ENCODE measurements around the gene CSH2. TPM values are rescaled to one million over a fixed set of nuclear protein-coding genes. Genes with fewer than 3 reads are reported as not detected.

The CSH2 gene
- total and polyA plus RNA-seq, 2 of the 13 experiments (the other 11 are each of a cell fraction or from before 2014, with no cell fraction given): not detected

DNA sequence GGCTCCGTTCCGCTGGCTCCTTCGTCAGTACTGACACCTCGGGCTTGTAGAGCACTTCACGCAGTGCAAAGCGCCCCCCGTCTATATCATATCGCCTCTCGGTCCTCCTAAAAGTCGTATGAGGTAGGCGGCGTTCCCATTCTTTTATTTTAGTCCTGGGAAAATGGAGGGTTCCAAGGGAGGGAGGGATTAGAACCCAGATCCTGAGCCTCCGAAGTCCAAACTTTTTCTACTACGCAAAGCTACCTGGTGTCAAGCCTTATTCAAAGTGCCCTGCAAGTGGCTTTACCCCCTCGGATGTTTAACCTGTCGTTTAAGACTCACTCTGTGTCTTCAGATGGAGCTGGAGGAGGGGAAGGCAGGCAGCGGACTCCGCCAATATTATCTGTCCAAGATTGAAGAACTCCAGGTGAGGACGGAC, 45.7 kb downstream of the CSH2 start (continued):
- TF ChIP-seq HDAC2 (CRISPR knock-in tag; IDR thresholded peaks at IDR 0.05) (no peak), ZNF614 (CRISPR knock-in tag; IDR thresholded peaks at IDR 0.05; ENCODE audit: borderline replicate concordance) (no peak), ZNF766 (CRISPR knock-in tag; IDR thresholded peaks at IDR 0.05; ENCODE audit: borderline replicate concordance) (0 out of 2 replicates have a peak, but pooled peaks have one; percentile 17), RARG (CRISPR knock-in tag; IDR thresholded peaks at IDR 0.05; ENCODE audit: low read depth) (0 out of 2 replicates have a peak, but pooled peaks have one; percentile 18), NKX3-1 (CRISPR knock-in tag; IDR thresholded peaks at IDR 0.05) (0 out of 2 replicates have a peak, but pooled peaks have one; percentile 6), ARID2 (CRISPR knock-in tag; IDR thresholded peaks at IDR 0.05; ENCODE audit: borderline replicate concordance) (0 out of 2 replicates have a peak, but pooled peaks have one; percentile 71), ZNF24 (IDR thresholded peaks at IDR 0.05) (no peak), RAD21 (CRISPR knock-in tag; IDR thresholded peaks at IDR 0.05) (no peak), ZBTB33 (CRISPR knock-in tag; IDR thresholded peaks at IDR 0.05) (no peak), FOXC1 (CRISPR knock-in tag; IDR thresholded peaks at IDR 0.05; ENCODE audit: borderline replicate concordance) (no peak), NFRKB (IDR thresholded peaks at IDR 0.05) (no peak), DNMT1 (CRISPR knock-in tag; IDR thresholded peaks at IDR 0.05) (no peak), NR2F2 (IDR thresholded peaks at IDR 0.05; ENCODE audit: borderline replicate concordance, low read depth) (no peak), TFAP4 (IDR thresholded peaks at IDR 0.05; ENCODE audit: borderline replicate concordance, low read depth) (no peak), YY1 (IDR thresholded peaks at IDR 0.05; ENCODE audit: insufficient read depth, insufficient replicate concordance, low read depth, low read length) (no peak), ZNF776 (CRISPR knock-in tag; IDR thresholded peaks at IDR 0.05) (no peak), ZFP90 (CRISPR knock-in tag; IDR thresholded peaks at IDR 0.05; ENCODE audit: borderline replicate concordance) (peak; percentile 21; the same call in 1 of the 2 replicates), ZNF546 (CRISPR knock-in tag; conservative IDR thresholded peaks at IDR 0.05) (no peak), GTF3A (CRISPR knock-in tag; conservative IDR thresholded peaks at IDR 0.05) (no peak), ATF1 (CRISPR knock-in tag; IDR thresholded peaks at IDR 0.05) (no peak), ASH2L (IDR thresholded peaks at IDR 0.05; ENCODE audit: insufficient read length, low read depth, low read length) (no peak), ZNF335 (CRISPR knock-in tag; IDR thresholded peaks at IDR 0.05) (no peak), MAX (IDR thresholded peaks at IDR 0.05) (no peak), RCOR2 (CRISPR knock-in tag; IDR thresholded peaks at IDR 0.05) (no peak), GMEB2 (CRISPR knock-in tag; IDR thresholded peaks at IDR 0.05; ENCODE audit: low read depth) (no peak), KDM3A (CRISPR knock-in tag; IDR thresholded peaks at IDR 0.05; ENCODE audit: low read depth) (no peak), ESRRA (CRISPR knock-in tag; IDR thresholded peaks at IDR 0.05; ENCODE audit: low read depth) (no peak), KLF13 (CRISPR knock-in tag; IDR thresholded peaks at IDR 0.05) (no peak)
- TF ChIP-seq, protein P1, sequence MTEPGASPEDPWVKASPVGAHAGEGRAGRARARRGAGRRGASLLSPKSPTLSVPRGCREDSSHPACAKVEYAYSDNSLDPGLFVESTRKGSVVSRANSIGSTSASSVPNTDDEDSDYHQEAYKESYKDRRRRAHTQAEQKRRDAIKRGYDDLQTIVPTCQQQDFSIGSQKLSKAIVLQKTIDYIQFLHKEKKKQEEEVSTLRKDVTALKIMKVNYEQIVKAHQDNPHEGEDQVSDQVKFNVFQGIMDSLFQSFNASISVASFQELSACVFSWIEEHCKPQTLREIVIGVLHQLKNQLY (CRISPR knock-in tag; IDR thresholded peaks at IDR 0.05): no peak
